HG02970 (cell line): ENCODE data around the gene ACACB.
"Not testable (repeated sequence)": the region's sequence is repeated elsewhere in the genome, so short reads cannot be mapped to it uniquely, and the experiment has no call there.

Source experiments
- ATAC-seq: cut with Tn5 transposase; IDR thresholded peaks from one replicate; pipeline ENCODE4 v1.9.1; 2021; ENCODE audit warnings: mild to moderate bottlenecking, moderate library complexity, moderate number of reproducible peaks; ENCODE audit not compliant: unreplicated experiment, low FRiP score

Gene ACACB

GRCh38 chr12:109169686-109170085, 53.3 kb downstream of the ACACB start:
- ATAC-seq = no peak

- no peak for ATAC-seq
Measured at GRCh38 chr12:109170324-109170723, 53.9 kb downstream of the ACACB start.

- ATAC-seq = not testable (repeated sequence)
Measured at GRCh38 chr12:109172787-109173186, 56.4 kb downstream of the ACACB start.

GRCh38 chr12:109173443-109174240, 57.3 kb downstream of the ACACB start:
- no peak for ATAC-seq

- no peak for ATAC-seq
Measured at GRCh38 chr12:109174468-109174867, 58.1 kb downstream of the ACACB start.

GRCh38 chr12:109178532-109178931, 62.1 kb downstream of the ACACB start:
- no peak for ATAC-seq

- ATAC-seq = no peak
Measured at GRCh38 chr12:109179927-109180326, 63.5 kb downstream of the ACACB start.

GRCh38 chr12:109182041-109182839, 65.9 kb downstream of the ACACB start:
- no peak for ATAC-seq

GRCh38 chr12:109185441-109185840, 69.1 kb downstream of the ACACB start:
- ATAC-seq = no peak

- ATAC-seq = no peak
Measured at GRCh38 chr12:109186993-109187653, 70.7 kb downstream of the ACACB start.

- no peak for ATAC-seq
Measured at GRCh38 chr12:109188108-109188712, 71.8 kb downstream of the ACACB start.

- no peak for ATAC-seq
Measured at GRCh38 chr12:109189291-109189690, 72.9 kb downstream of the ACACB start.

GRCh38 chr12:109191621-109192250, 75.3 kb downstream of the ACACB start:
- no peak for ATAC-seq

- ATAC-seq = no peak
Measured at GRCh38 chr12:109192358-109192757, 76.0 kb downstream of the ACACB start.

GRCh38 chr12:109193896-109194295, 77.5 kb downstream of the ACACB start:
- ATAC-seq = no peak

- no peak for ATAC-seq
Measured at GRCh38 chr12:109196332-109196731, 79.9 kb downstream of the ACACB start.

GRCh38 chr12:109197327-109197726, 80.9 kb downstream of the ACACB start:
- ATAC-seq = no peak

- ATAC-seq = no peak
Measured at GRCh38 chr12:109199324-109199723, 82.9 kb downstream of the ACACB start.

GRCh38 chr12:109200825-109201495, 84.6 kb downstream of the ACACB start:
- ATAC-seq = no peak

GRCh38 chr12:109201496-109201885, 85.1 kb downstream of the ACACB start:
- ATAC-seq = no peak
